Measurements from ENCODE around the gene GNAO1.

GNAO1 gene

GRCh38 chr16:56191835-56192634, 746 bp downstream of the GNAO1 start:
- TF ChIP-seq, protein P1, sequence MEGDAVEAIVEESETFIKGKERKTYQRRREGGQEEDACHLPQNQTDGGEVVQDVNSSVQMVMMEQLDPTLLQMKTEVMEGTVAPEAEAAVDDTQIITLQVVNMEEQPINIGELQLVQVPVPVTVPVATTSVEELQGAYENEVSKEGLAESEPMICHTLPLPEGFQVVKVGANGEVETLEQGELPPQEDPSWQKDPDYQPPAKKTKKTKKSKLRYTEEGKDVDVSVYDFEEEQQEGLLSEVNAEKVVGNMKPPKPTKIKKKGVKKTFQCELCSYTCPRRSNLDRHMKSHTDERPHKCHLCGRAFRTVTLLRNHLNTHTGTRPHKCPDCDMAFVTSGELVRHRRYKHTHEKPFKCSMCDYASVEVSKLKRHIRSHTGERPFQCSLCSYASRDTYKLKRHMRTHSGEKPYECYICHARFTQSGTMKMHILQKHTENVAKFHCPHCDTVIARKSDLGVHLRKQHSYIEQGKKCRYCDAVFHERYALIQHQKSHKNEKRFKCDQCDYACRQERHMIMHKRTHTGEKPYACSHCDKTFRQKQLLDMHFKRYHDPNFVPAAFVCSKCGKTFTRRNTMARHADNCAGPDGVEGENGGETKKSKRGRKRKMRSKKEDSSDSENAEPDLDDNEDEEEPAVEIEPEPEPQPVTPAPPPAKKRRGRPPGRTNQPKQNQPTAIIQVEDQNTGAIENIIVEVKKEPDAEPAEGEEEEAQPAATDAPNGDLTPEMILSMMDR (IDR thresholded peaks at IDR 0.05; ENCODE audit: low read depth, low read length, missing control alignments), result no peak

DNA sequence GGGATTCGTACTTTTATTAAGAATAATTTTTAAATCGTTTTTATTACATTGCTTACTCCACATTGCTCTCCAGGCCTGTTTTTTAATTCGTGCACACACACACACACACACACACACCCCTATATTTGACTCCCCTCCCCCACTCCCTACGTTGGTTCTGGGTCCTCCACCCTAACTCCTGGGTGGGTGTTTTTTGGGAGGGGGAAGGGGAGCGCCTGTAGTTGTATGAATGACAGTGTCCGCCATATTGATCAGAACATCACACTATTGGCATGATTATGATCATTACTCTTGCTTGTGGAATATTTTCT, 1.3 kb downstream of the GNAO1 start:
- TF ChIP-seq, protein P1 (IDR thresholded peaks at IDR 0.05; ENCODE audit: low read depth, low read length, missing control alignments), result no peak
- no peak for DNase-seq (ENCODE audit: low read depth)
- no peak overlapping the region for H3K4me3 ChIP-seq (ENCODE audit: low read depth, low read length)

More at GRCh38 chr16:56191835-56192634, 746 bp downstream of the GNAO1 start:
- H3K4me3 ChIP-seq (ENCODE audit: low read depth, low read length), result no peak overlapping the region
- DNase-seq (ENCODE audit: low read depth), result no peak

DNA sequence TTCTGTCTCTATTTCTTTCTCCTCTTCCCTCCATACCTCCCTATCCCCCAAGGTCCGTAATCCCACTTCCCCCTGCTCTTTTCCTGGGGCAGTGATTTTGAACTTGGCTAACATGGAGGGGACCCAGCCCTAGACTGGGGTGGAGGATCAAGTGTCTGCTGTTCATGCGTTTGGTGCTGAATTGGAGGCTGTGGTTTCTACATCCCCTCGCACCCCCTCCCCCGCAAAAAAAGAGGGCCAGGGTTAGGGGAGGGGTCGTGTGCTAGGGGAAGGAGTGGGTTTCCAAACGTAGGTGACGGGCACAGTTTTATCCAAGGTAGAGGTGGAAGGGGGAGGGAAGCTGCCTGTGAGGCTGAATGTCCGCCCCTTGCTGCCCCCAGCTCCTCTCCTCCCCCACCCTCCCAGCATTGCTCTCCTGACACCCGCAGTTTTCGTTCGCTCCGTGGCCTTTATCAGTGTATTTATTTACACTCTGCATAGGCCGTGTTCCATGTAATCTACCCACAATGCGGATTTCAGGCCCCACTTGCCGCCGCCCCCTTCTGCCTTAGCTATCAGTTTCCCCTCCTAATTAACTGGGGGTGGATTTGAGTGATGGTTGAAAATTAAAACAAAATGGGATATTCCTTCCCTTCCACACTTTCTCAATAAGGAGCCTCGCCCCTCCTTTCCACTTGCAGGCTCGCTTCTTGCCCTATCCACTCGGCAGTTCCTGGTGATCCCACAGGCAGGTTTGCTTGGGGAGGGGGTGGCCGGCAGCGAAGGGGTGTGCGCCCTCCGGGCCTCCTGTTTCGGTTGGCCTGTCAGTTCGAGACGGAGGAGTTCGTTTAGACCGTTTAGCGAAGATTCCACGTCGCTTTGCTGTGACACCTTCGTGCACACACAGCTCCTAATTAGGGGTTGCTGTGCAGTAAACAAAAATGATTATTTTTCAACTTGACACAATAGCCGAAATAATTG, 2.0 kb downstream of the GNAO1 start:
- TF ChIP-seq, protein P1 (IDR thresholded peaks at IDR 0.05; ENCODE audit: low read depth, low read length, missing control alignments), result no peak
- no peak for DNase-seq (ENCODE audit: low read depth)

GRCh38 chr16:56193951-56194726, 2.9 kb downstream of the GNAO1 start:
- DNase-seq (ENCODE audit: low read depth), result no peak
- H3K4me3 ChIP-seq (ENCODE audit: low read depth, low read length), result no peak overlapping the region
- TF ChIP-seq, protein P1 (IDR thresholded peaks at IDR 0.05; ENCODE audit: low read depth, low read length, missing control alignments), result no peak

More for the DNA sequence above, 2.0 kb downstream of the GNAO1 start:
- H3K4me3 ChIP-seq (ENCODE audit: low read depth, low read length), result no peak overlapping the region

DNA sequence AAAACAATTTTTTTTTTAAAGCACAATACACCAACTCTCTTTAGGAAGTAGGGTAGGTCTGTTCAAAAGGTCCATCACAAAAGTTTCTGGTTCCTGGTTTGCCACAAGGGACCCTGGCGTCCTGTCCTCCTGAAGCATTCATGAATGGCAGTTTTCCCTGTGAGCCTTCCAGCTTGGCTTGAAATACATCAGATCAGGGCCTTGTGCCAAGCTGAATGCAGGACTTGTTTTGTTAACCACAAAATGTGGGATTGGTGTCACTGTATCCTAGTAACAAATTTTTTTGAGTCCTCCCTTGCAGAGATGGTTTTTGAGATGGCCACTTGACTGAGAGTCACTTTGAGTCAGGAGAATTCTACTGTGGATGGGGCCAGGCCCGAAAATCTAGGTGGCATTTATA, 3.9 kb downstream of the GNAO1 start:
- H3K4me3 ChIP-seq (ENCODE audit: low read depth, low read length), result no peak overlapping the region
- TF ChIP-seq, protein P1 (IDR thresholded peaks at IDR 0.05; ENCODE audit: low read depth, low read length, missing control alignments), result no peak
- DNase-seq (ENCODE audit: low read depth), result no peak

- TF ChIP-seq, protein P1 (IDR thresholded peaks at IDR 0.05; ENCODE audit: low read depth, low read length, missing control alignments), result no peak
- no peak overlapping the region for H3K4me3 ChIP-seq (ENCODE audit: low read depth, low read length)
- no peak for DNase-seq (ENCODE audit: low read depth)
Measured at GRCh38 chr16:56196381-56196780, 5.1 kb downstream of the GNAO1 start.

Measured in GM12864 (cell line).